ENCODE measurements around the gene ADAP1. TPM values are rescaled to one million over a fixed set of nuclear protein-coding genes. Genes with fewer than 3 reads are reported as not detected.
A peak's percentile ranks its signal among the peaks of the same experiment; 100 is the strongest.

ADAP1 gene
- total and polyA plus RNA-seq, 2 of the 13 experiments (the other 11 are each of a cell fraction or from before 2014, with no cell fraction given), result 10.5 to 24.6 TPM

- in situ Hi-C loops (cut with HindIII; ENCODE audit: extremely low pct_ligation_motif_present, low pct_unique_long_range_greater_than_20kb) (no loop called here), intact Hi-C loops (cut with micrococcal nuclease; ENCODE audit: unreplicated experiment) (no loop called here)
- ChIA-PET POLR2A (interaction anchor here (0.9 to 1.4 kb wide), 2 partner anchors 38 to 48 kb away, joined by 3 read pairs; no protein-coding TSS in a partner anchor), CTCF (ENCODE audit: low intra/inter-chr PET ratio, low total read pairs) (no interaction called here)
- no TSS peak for BruUV-seq (replicated peaks)
- no peak overlapping the region for H2AFZ ChIP-seq (ENCODE audit: low read length)
- DNase-seq (ENCODE audit: low spot score) (peak; percentile 36), ATAC-seq (no peak), FAIRE-seq (no peak)
- 87% methylated on average over 14 of the region's 14 CpGs for WGBS (ENCODE audit: low lambda C conversion rate)
- no peak overlapping the region for H3K27ac ChIP-seq (ENCODE audit: extremely low read length, insufficient read depth, low read length)
- H3K4me3 ChIP-seq (replicated peaks in 1 of 3; ENCODE audit: insufficient read depth in 1 of 3, low read depth in 2 of 3, low read length in 3 of 3), result no peak overlapping the region
- H3K79me2 ChIP-seq (ENCODE audit: insufficient read depth, low read length), result no peaks in the 10 kb centered on the region
- H3K36me3 ChIP-seq (replicated peaks in 1 of 2; ENCODE audit: control insufficient read depth in 1 of 2, insufficient read depth in 2 of 2, low read length in 2 of 2), result no peaks in the 10 kb centered on the region
- H3K4me2 ChIP-seq (ENCODE audit: low read depth, low read length), result no peak overlapping the region
- TF ChIP-seq ZNF292 (CRISPR knock-in tag; IDR thresholded peaks at IDR 0.05; ENCODE audit: borderline replicate concordance, low read depth), result no peak
- TF ChIP-seq RAD21 (CRISPR knock-in tag; IDR thresholded peaks at IDR 0.05), result no peak
- no peak for TF ChIP-seq MXD1 (CRISPR knock-in tag; IDR thresholded peaks at IDR 0.05)
- TF ChIP-seq, protein P1, sequence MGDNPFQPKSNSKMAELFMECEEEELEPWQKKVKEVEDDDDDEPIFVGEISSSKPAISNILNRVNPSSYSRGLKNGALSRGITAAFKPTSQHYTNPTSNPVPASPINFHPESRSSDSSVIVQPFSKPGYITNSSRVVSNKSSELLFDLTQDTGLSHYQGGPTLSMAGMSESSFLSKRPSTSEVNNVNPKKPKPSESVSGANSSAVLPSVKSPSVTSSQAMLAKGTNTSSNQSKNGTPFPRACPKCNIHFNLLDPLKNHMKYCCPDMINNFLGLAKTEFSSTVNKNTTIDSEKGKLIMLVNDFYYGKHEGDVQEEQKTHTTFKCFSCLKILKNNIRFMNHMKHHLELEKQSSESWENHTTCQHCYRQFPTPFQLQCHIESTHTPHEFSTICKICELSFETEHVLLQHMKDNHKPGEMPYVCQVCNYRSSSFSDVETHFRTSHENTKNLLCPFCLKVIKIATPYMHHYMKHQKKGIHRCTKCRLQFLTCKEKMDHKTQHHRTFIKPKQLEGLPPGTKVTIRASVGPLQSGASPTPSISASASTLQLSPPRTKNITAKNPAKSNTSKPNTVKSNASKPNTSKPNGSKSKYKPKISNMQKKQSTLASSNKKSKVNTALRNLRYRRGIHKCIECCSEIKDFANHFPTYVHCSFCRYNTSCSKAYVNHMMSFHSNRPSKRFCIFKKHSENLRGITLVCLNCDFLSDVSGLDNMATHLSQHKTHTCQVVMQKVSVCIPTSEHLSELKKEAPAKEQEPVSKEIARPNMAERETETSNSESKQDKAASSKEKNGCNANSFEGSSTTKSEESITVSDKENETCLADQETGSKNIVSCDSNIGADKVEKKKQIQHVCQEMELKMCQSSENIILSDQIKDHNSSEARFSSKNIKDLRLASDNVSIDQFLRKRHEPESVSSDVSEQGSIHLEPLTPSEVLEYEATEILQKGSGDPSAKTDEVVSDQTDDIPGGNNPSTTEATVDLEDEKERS (CRISPR knock-in tag; IDR thresholded peaks at IDR 0.05), result no peak
- TF ChIP-seq SRY (CRISPR knock-in tag; IDR thresholded peaks at IDR 0.05), result no peak
- TF ChIP-seq, protein P2, sequence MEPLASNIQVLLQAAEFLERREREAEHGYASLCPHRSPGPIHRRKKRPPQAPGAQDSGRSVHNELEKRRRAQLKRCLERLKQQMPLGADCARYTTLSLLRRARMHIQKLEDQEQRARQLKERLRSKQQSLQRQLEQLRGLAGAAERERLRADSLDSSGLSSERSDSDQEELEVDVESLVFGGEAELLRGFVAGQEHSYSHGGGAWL (CRISPR knock-in tag; IDR thresholded peaks at IDR 0.05), result no peak
- no peak for TF ChIP-seq ZNF713 (CRISPR knock-in tag; IDR thresholded peaks at IDR 0.05)
- 0 out of 2 replicates have a peak, but pooled peaks have one; percentile 30 for TF ChIP-seq ZBTB38 (CRISPR knock-in tag; IDR thresholded peaks at IDR 0.05)
- TF ChIP-seq PLRG1 (conservative IDR thresholded peaks at IDR 0.05), result no peak
- H4K20me1 ChIP-seq (ENCODE audit: insufficient read depth, low read length), result no peaks in the 10 kb centered on the region
- peaks cover 69% of the 10 kb centered on the region for H3K4me1 ChIP-seq (ENCODE audit: insufficient read depth, low read length)
- H3K27me3 ChIP-seq (ENCODE audit: control insufficient read depth in 1 of 2, insufficient read depth in 2 of 2, low read length in 2 of 2), result no peaks in the 10 kb centered on the region
- H3K9me3 ChIP-seq (ENCODE audit: low read length), result no peaks in the 10 kb centered on the region
- no peak overlapping the region for H3K9ac ChIP-seq (ENCODE audit: insufficient read depth, low read depth, low read length)
Measured at GRCh38 chr7:929311-929711, 25.2 kb downstream of the ADAP1 start.
